ENCODE data around the gene KCND3. TPM values are rescaled to one million over a fixed set of nuclear protein-coding genes. Genes with fewer than 3 reads are reported as not detected.

Gene KCND3
- total RNA-seq, 1 donor from 2014 or later = 5.5 TPM

DNA sequence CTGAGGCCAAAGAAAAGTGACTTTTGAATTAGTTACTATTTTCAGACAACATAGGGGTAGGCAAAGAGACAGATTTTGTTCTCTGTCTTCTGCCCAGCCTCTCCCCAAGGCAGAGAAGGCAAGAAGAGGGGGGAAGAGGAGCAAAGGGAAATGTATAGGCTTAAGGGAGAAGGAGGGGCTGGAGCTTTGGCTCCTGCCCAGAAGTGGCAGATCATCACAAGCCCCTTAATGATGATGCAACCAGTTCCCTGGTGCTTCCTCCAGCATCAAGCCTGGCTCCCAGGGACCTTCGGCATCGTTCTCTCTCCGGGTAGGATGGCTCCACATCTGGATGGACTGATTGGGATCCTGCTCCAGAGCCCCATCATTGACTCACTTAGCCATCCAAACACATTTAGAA is 112.8 kb downstream of the KCND3 start:
- DNase-seq (no peak), ATAC-seq (no peak)
- H3K4me1 ChIP-seq = peaks cover 8% of the 10 kb centered on the region
- H3K36me3 ChIP-seq = no peaks in the 10 kb centered on the region
- H3K4me3 ChIP-seq = no peak overlapping the region
- H3K27me3 ChIP-seq (ENCODE audit: low read depth) = no peaks in the 10 kb centered on the region
- intact Hi-C loops (cut with DNase I) = no loop called here
- no peak for TF ChIP-seq CTCF (IDR thresholded peaks at IDR 0.05)
- no peaks in the 10 kb centered on the region for H3K9me3 ChIP-seq
- no peak overlapping the region for H3K27ac ChIP-seq

DNA sequence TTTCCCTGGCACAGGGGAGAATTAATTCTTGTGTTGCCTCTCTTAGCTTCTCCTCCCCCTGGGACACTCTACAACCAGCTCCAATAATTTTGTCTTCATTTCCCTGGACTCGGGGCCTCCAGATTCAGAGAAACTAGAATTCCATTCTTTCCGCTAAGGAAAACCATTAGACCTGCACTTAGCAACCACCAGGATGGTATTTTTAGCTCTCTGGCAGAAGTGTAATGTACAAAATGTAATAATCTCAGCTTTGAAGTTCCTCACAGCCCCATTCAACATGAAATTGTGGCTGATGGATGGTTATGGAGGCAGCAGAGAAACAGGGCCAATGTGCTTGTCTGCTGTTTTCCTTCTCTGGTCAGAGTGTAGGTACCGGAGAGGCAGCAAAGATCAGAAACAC is 113.8 kb downstream of the KCND3 start:
- no peaks in the 10 kb centered on the region for H3K27me3 ChIP-seq (ENCODE audit: low read depth)
- H3K36me3 ChIP-seq = no peaks in the 10 kb centered on the region
- ATAC-seq (no peak), DNase-seq (no peak)
- intact Hi-C loops (cut with DNase I) = no loop called here
- H3K9me3 ChIP-seq = no peaks in the 10 kb centered on the region
- no peak overlapping the region for H3K4me3 ChIP-seq
- H3K4me1 ChIP-seq = peaks cover 1% of the 10 kb centered on the region
- H3K27ac ChIP-seq = no peak overlapping the region
- TF ChIP-seq CTCF (IDR thresholded peaks at IDR 0.05) = no peak

DNA sequence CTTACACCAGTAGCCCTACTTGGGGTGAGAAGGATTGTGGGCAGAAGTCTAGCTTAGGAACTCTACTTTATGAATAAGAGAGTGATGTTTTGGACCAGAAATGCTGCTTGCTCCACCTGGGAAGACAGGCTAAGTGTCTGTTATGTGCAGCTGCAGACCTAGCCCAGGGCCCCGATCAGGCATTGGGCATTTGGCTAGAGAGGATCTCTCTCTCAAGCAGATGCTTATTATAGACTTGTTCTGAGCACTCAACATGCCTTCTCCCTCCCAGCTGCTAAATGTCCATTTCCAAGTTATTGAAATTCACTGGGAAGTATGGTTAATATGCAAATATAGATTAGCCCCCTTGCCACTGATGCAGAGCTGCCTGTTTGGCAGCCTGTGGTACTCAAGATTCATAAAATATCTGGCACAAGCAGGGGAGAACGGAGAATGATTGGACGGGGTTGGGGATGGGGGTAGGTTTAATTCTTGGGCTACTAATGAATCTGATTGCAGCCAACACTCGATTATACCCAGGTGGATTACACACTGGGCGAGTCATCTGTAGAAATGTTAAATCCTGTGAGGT is 115.9 kb downstream of the KCND3 start:
- H3K27me3 ChIP-seq (ENCODE audit: low read depth) = no peaks in the 10 kb centered on the region
- H3K4me1 ChIP-seq = no peaks in the 10 kb centered on the region
- TF ChIP-seq CTCF (IDR thresholded peaks at IDR 0.05) = no peak
- no peak overlapping the region for H3K27ac ChIP-seq
- ATAC-seq (no peak), DNase-seq (no peak)
- no peaks in the 10 kb centered on the region for H3K36me3 ChIP-seq
- H3K4me3 ChIP-seq = no peak overlapping the region
- intact Hi-C loops (cut with DNase I) = no loop called here
- no peaks in the 10 kb centered on the region for H3K9me3 ChIP-seq

GRCh38 chr1:111870181-111870580 is 119.3 kb downstream of the KCND3 start:
- no peak for ATAC-seq
- TF ChIP-seq CTCF (IDR thresholded peaks at IDR 0.05) = no peak
- intact Hi-C loops (cut with DNase I) = no loop called here
- DNase-seq = no peak
- no peaks in the 10 kb centered on the region for H3K9me3 ChIP-seq
- no peak overlapping the region for H3K27ac ChIP-seq
- H3K27me3 ChIP-seq (ENCODE audit: low read depth) = no peaks in the 10 kb centered on the region
- no peak overlapping the region for H3K4me3 ChIP-seq
- H3K4me1 ChIP-seq = no peaks in the 10 kb centered on the region
- H3K36me3 ChIP-seq = no peaks in the 10 kb centered on the region

GRCh38 chr1:111867868-111868440 is 121.5 kb downstream of the KCND3 start:
- H3K27ac ChIP-seq = no peak overlapping the region
- ATAC-seq = no peak
- H3K36me3 ChIP-seq = no peaks in the 10 kb centered on the region
- TF ChIP-seq CTCF (IDR thresholded peaks at IDR 0.05) = no peak
- intact Hi-C loops (cut with DNase I) = no loop called here
- H3K27me3 ChIP-seq (ENCODE audit: low read depth) = no peaks in the 10 kb centered on the region
- no peak overlapping the region for H3K4me3 ChIP-seq
- H3K9me3 ChIP-seq = no peaks in the 10 kb centered on the region
- DNase-seq = no peak
- no peaks in the 10 kb centered on the region for H3K4me1 ChIP-seq
